Esophagus muscularis mucosa (tissue), 4 donors: Measurements from ENCODE around the gene ANKS1A. TPM values are rescaled to one million over a fixed set of nuclear protein-coding genes. Genes with fewer than 3 reads are reported as not detected.
A peak's percentile ranks its signal among the peaks of the same experiment; 100 is the strongest.
"Not testable (repeated sequence)": the region's sequence is repeated elsewhere in the genome, so short reads cannot be mapped to it uniquely, and the experiment has no call there.

Experiments used
- DNase-seq: peaks from one replicate; pipeline ENCODE4 v3.0.0-alpha.2; 2017; ENCODE audit errors: extremely low spot score
- H3K27ac ChIP-seq, 4 donors: fragments of 200-600 bp; sonication (generic); replicated peaks in 1 of 4; 1 replicate in 3 of 4; 2 replicates in 1 of 4; pipeline ENCODE4 v1.5.1; 2016 to 2019; ENCODE audit warnings: mild to moderate bottlenecking in 1 of 4
- H3K27me3 ChIP-seq, 4 donors: fragments of 200-600 bp; sonication (generic); one replicate each; pipeline versions ENCODE4 v1.5.1 to v1.6.0; 2016 to 2019
- H3K36me3 ChIP-seq, 4 donors: fragments of 200-600 bp; sonication (generic); one replicate each; pipeline ENCODE4 v1.5.1; 2016 to 2019
- H3K4me1 ChIP-seq, 4 donors: fragments of 200-600 bp; sonication (generic); one replicate each; pipeline ENCODE4 v1.5.1; 2016 to 2019
- H3K4me3 ChIP-seq, 4 donors: fragments of 200-600 bp; sonication (generic); 1 replicate in 2 of 4; 2 replicates in 2 of 4; pipeline ENCODE4 v1.5.1; 2016 to 2019; ENCODE audit warnings: mild to moderate bottlenecking in 4 of 4, moderate library complexity in 1 of 4
- H3K9me3 ChIP-seq, 4 donors: fragments of 200-600 bp; sonication (generic); 1 replicate in 3 of 4; 2 replicates in 1 of 4; pipeline ENCODE4 v1.5.1; 2016 to 2019
- EP300 ChIP-seq: sonication (generic); formaldehyde crosslinking; IDR thresholded peaks from one replicate; pipeline ENCODE4 v1.6.1; 2017; ENCODE audit warnings: antibody characterized with exemption
- POLR2A ChIP-seq: fragments of 450-650 bp; IDR thresholded peaks from one replicate; pipeline ENCODE4 v1.6.1; 2017; ENCODE audit warnings: antibody characterized with exemption, moderate library complexity, mild to moderate bottlenecking, low read depth
- POLR2AphosphoS5 ChIP-seq, 2 donors: sonication (generic); formaldehyde crosslinking; IDR thresholded peaks; one replicate each; pipeline ENCODE4 v1.6.1; 2017; ENCODE audit warnings: antibody characterized with exemption in 2 of 2
- WGBS: methylation state at CpG from one replicate; pipeline ENCODE4 v1.1.5; 2018; 5-methylcytosine and 5-hydroxymethylcytosine counted together
- intact Hi-C: fragments of 100-400 bp; cut with DNase I; formaldehyde crosslinking; loops from one replicate; pipeline ENCODE4 v1.15.1; 2023
- total RNA-seq, 4 donors: library from RNA; depleted of rRNA; stranded (reverse); fragments of >200 nt; gene quantifications; one replicate each; pipeline versions ENCODE4 v1.1.0 to v1.2.1, GENCODE V29; 2016
- TF ChIP-seq, protein P1 (sequence below), 3 experiments: fragments of 200-600 bp in 2 of 3; fragments of 450-650 bp in 1 of 3; sonication (generic) in 2 of 3; IDR thresholded peaks; one replicate each; pipeline ENCODE4 v1.5.1; 2017 to 2019; ENCODE audit warnings: antibody characterized with exemption in 3 of 3, mild to moderate bottlenecking in 2 of 3, moderate library complexity in 1 of 3

The ANKS1A gene, protein sequence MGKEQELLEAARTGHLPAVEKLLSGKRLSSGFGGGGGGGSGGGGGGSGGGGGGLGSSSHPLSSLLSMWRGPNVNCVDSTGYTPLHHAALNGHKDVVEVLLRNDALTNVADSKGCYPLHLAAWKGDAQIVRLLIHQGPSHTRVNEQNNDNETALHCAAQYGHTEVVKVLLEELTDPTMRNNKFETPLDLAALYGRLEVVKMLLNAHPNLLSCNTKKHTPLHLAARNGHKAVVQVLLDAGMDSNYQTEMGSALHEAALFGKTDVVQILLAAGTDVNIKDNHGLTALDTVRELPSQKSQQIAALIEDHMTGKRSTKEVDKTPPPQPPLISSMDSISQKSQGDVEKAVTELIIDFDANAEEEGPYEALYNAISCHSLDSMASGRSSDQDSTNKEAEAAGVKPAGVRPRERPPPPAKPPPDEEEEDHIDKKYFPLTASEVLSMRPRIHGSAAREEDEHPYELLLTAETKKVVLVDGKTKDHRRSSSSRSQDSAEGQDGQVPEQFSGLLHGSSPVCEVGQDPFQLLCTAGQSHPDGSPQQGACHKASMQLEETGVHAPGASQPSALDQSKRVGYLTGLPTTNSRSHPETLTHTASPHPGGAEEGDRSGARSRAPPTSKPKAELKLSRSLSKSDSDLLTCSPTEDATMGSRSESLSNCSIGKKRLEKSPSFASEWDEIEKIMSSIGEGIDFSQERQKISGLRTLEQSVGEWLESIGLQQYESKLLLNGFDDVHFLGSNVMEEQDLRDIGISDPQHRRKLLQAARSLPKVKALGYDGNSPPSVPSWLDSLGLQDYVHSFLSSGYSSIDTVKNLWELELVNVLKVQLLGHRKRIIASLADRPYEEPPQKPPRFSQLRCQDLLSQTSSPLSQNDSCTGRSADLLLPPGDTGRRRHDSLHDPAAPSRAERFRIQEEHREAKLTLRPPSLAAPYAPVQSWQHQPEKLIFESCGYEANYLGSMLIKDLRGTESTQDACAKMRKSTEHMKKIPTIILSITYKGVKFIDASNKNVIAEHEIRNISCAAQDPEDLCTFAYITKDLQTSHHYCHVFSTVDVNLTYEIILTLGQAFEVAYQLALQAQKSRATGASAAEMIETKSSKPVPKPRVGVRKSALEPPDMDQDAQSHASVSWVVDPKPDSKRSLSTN
- 100 to 1,000 TPM in 2 of 4 donors, 10 to 100 TPM in 2; 68.3 to 132 (median 98.7) TPM for total RNA-seq

DNA sequence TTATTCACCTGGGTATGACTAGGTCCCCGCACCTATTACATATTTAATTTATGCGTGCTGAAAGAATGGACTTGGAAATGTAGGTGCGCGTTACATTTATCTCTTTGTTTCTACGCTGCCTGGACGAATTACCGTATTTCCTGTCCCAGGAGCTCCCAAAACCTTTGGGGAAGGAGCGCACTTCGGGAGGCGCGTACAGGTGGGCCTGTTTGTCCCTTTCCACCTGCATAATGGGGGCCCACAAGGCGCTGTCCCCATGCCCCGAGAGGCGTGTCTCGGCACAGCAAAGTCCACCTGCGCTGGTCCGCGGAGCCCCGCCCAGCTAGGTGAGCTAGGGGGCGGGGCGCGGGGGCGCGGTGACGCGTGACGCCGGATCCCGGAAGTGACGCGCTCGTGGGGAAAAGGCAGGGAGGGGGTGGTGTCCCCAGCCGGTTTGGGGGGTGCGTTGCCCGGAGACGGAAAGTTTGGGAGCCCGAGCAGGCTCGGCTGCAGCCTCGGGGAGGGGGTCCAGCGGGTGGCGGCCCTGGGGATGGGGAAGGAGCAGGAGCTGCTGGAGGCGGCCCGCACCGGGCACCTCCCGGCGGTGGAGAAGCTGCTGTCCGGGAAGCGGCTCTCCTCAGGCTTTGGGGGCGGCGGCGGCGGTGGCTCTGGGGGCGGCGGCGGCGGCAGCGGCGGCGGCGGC is at the start of gene ANKS1A:
Gene ANKS1A (plus strand): TSS at position 382 of the 682 bp plus-strand sequence. CDS start 148 bp downstream, at position 530.
- H3K4me1 ChIP-seq = peaks cover 21 to 65% (median 40%) of the 10 kb centered on the region in 4 donors
- no peaks in the 10 kb centered on the region for H3K27me3 ChIP-seq
- peak; percentile 95 for DNase-seq
- intact Hi-C loops = loop anchor here (5.0 kb wide), 2 partner anchors 97 to 132 kb away; partner anchors contain the start of genes BLTP3A and SNRPC
- no peaks in the 10 kb centered on the region for H3K9me3 ChIP-seq
- H3K4me3 ChIP-seq = peak within 1 kb of the TSS; percentile 75 to 86 (median 78)
- peaks cover 0 to 5% (median 0%) of the 10 kb centered on the region in 4 donors for H3K36me3 ChIP-seq
- TF ChIP-seq POLR2AphosphoS5 (IDR thresholded peaks at IDR 0.05) (peak; percentile 80 to 84), EP300 (no peak)
- TF ChIP-seq, protein P1, sequence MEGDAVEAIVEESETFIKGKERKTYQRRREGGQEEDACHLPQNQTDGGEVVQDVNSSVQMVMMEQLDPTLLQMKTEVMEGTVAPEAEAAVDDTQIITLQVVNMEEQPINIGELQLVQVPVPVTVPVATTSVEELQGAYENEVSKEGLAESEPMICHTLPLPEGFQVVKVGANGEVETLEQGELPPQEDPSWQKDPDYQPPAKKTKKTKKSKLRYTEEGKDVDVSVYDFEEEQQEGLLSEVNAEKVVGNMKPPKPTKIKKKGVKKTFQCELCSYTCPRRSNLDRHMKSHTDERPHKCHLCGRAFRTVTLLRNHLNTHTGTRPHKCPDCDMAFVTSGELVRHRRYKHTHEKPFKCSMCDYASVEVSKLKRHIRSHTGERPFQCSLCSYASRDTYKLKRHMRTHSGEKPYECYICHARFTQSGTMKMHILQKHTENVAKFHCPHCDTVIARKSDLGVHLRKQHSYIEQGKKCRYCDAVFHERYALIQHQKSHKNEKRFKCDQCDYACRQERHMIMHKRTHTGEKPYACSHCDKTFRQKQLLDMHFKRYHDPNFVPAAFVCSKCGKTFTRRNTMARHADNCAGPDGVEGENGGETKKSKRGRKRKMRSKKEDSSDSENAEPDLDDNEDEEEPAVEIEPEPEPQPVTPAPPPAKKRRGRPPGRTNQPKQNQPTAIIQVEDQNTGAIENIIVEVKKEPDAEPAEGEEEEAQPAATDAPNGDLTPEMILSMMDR (IDR thresholded peaks at IDR 0.05) = peak in 1 of 3 experiments; percentile 3
- WGBS = under 1% methylated on average over 38 of the region's 60 CpGs
- peak within 1 kb of the TSS; percentile 85 to 92 (median 90) for H3K27ac ChIP-seq

GRCh38 chr6:34839666-34840352 is 49.2 kb upstream of the ANKS1A start:
- H3K27me3 ChIP-seq = no peaks in the 10 kb centered on the region
- DNase-seq = no peak
- no peak overlapping the region for H3K4me3 ChIP-seq
- 96% methylated on average over 15 of the region's 15 CpGs for WGBS
- intact Hi-C loops = no loop called here
- peaks cover 6 to 61% (median 39%) of the 10 kb centered on the region in 4 donors for H3K36me3 ChIP-seq
- peaks cover 0 to 4% (median 0%) of the 10 kb centered on the region in 4 donors for H3K4me1 ChIP-seq
- no peaks in the 10 kb centered on the region for H3K9me3 ChIP-seq
- no peak overlapping the region for H3K27ac ChIP-seq
- TF ChIP-seq, protein P1 (IDR thresholded peaks at IDR 0.05) = no peak
- no peak for TF ChIP-seq EP300
- TF ChIP-seq POLR2AphosphoS5 (IDR thresholded peaks at IDR 0.05) = no peak
- TF ChIP-seq POLR2A = no peak

- H3K27me3 ChIP-seq, intact Hi-C loops, H3K4me3 ChIP-seq, H3K4me1 ChIP-seq, H3K9me3 ChIP-seq, H3K27ac ChIP-seq, DNase-seq: not testable (repeated sequence)
- peaks cover 0 to 52% (median 29%) of the 10 kb centered on the region in 4 donors for H3K36me3 ChIP-seq
- WGBS = 96% methylated on average over 6 of the region's 6 CpGs
Observed at GRCh38 chr6:34849066-34849465, 40.0 kb upstream of the ANKS1A start.

- H3K9me3 ChIP-seq = no peaks in the 10 kb centered on the region
- H3K27me3 ChIP-seq = no peaks in the 10 kb centered on the region
- WGBS = 92% methylated on average over 1 of the region's 1 CpG
- no peak for DNase-seq
- no peak overlapping the region for H3K4me3 ChIP-seq
- intact Hi-C loops = no loop called here
- H3K27ac ChIP-seq = no peak overlapping the region
- H3K4me1 ChIP-seq = no peaks in the 10 kb centered on the region
- H3K36me3 ChIP-seq = peaks cover 11 to 65% (median 43%) of the 10 kb centered on the region in 4 donors
- TF ChIP-seq POLR2A = no peak
- TF ChIP-seq EP300 = no peak
- TF ChIP-seq POLR2AphosphoS5 (IDR thresholded peaks at IDR 0.05) = no peak
- TF ChIP-seq, protein P1 (IDR thresholded peaks at IDR 0.05) = no peak
Observed at GRCh38 chr6:34851361-34851760, 37.7 kb upstream of the ANKS1A start.
